ENCODE data around the gene SART1.

The SART1 gene

GRCh38 chr11:66001942-66002647 lies 40.6 kb downstream of the SART1 start, which contains the start of the genes BANF1 and EIF1AD:
TSS of gene BANF1 (plus strand) at chr11:66002503. CDS start at chr11:66003251, 748 bp downstream.
TSS of gene EIF1AD (minus strand) at chr11:66002157. CDS start at chr11:66000389, 1,768 bp downstream.
- peak within 1 kb of the TSS; percentile 96 for H2AFZ ChIP-seq
- H3K9ac ChIP-seq: no peak within 1 kb of the TSS
- TF ChIP-seq CTCF (IDR thresholded peaks at IDR 0.05): no peak
- peak within 1 kb of the TSS; percentile 93 for H3K4me3 ChIP-seq (ENCODE audit: low read depth, low read length)
- H3K27me3 ChIP-seq (ENCODE audit: control insufficient read depth, insufficient read depth, low read length): no peaks in the 10 kb centered on the region
- no peaks in the 10 kb centered on the region for H3K36me3 ChIP-seq (ENCODE audit: control insufficient read depth, insufficient read depth, low read length)
- no peaks in the 10 kb centered on the region for H3K9me3 ChIP-seq (ENCODE audit: control insufficient read depth, low read length)
- H3K4me2 ChIP-seq (ENCODE audit: low read length): peak within 1 kb of the TSS; percentile 91
- no peaks in the 10 kb centered on the region for H3K4me1 ChIP-seq
- peak within 1 kb of the TSS; percentile 90 for H3K27ac ChIP-seq
- H3K79me2 ChIP-seq: peaks cover 2% of the 10 kb centered on the region

GRCh38 chr11:66002648-66003225 lies 41.2 kb downstream of the SART1 start:
- peak overlapping the region; percentile 96 for H2AFZ ChIP-seq
- no peaks in the 10 kb centered on the region for H3K4me1 ChIP-seq
- H3K79me2 ChIP-seq: peaks cover 2% of the 10 kb centered on the region
- no peaks in the 10 kb centered on the region for H3K9me3 ChIP-seq (ENCODE audit: control insufficient read depth, low read length)
- H3K36me3 ChIP-seq (ENCODE audit: control insufficient read depth, insufficient read depth, low read length): no peaks in the 10 kb centered on the region
- H3K27me3 ChIP-seq (ENCODE audit: control insufficient read depth, insufficient read depth, low read length): no peaks in the 10 kb centered on the region
- TF ChIP-seq CTCF (IDR thresholded peaks at IDR 0.05): no peak
- peak overlapping the region; percentile 91 for H3K4me2 ChIP-seq (ENCODE audit: low read length)
- H3K27ac ChIP-seq: peak overlapping the region; percentile 90
- H3K4me3 ChIP-seq (ENCODE audit: low read depth, low read length): peak overlapping the region; percentile 93
- H3K9ac ChIP-seq: no peak overlapping the region

DNA sequence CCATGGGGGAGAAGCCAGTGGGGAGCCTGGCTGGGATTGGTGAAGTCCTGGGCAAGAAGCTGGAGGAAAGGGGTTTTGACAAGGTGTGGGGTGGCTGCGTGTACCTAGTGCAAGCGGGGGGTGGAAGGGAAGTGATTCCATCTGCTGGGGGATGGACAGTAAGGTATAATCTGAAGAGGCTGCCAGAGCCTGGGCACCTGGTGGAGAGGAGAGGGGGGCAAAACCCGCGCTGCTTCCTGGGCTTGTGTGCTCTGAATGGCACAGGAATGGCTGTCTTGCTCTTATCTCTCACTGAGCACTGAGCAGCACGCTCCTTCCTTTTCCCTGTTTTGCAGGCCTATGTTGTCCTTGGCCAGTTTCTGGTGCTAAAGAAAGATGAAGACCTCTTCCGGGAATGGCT lies 41.8 kb downstream of the SART1 start:
- Histone ChIP-seq H3K9me3 (ENCODE audit: control insufficient read depth, low read length) (no peaks in the 10 kb centered on the region), H3K4me1 (no peaks in the 10 kb centered on the region), H3K27me3 (ENCODE audit: control insufficient read depth, insufficient read depth, low read length) (no peaks in the 10 kb centered on the region), H3K27ac (peak overlapping the region; percentile 90), H3K4me2 (ENCODE audit: low read length) (peak overlapping the region; percentile 75), H3K9ac (no peak overlapping the region), H3K4me3 (ENCODE audit: low read depth, low read length) (peak overlapping the region; percentile 93), H2AFZ (no peak overlapping the region), H3K36me3 (ENCODE audit: control insufficient read depth, insufficient read depth, low read length) (no peaks in the 10 kb centered on the region), H3K79me2 (peaks cover 2% of the 10 kb centered on the region)
- TF ChIP-seq CTCF (IDR thresholded peaks at IDR 0.05): no peak

- Histone ChIP-seq H3K36me3 (ENCODE audit: control insufficient read depth, insufficient read depth, low read length) (no peaks in the 10 kb centered on the region), H3K9ac (no peak overlapping the region), H3K79me2 (peaks cover 2% of the 10 kb centered on the region), H3K4me2 (ENCODE audit: low read length) (no peak overlapping the region), H3K9me3 (ENCODE audit: control insufficient read depth, low read length) (no peaks in the 10 kb centered on the region), H3K4me1 (no peaks in the 10 kb centered on the region), H3K27me3 (ENCODE audit: control insufficient read depth, insufficient read depth, low read length) (no peaks in the 10 kb centered on the region), H3K4me3 (ENCODE audit: low read depth, low read length) (no peak overlapping the region), H2AFZ (no peak overlapping the region), H3K27ac (no peak overlapping the region)
- no peak for TF ChIP-seq CTCF (IDR thresholded peaks at IDR 0.05)
These were observed 42.7 kb downstream of the SART1 start for GRCh38 chr11:66004186-66004585.
